ENCODE results near the gene CDH20. TPM values are rescaled to one million over a fixed set of nuclear protein-coding genes. Genes with fewer than 3 reads are reported as not detected.
A peak's percentile ranks its signal among the peaks of the same experiment; 100 is the strongest.

CDH20 gene
- total and polyA plus RNA-seq, 2 experiments from 2014 or later: not detected

- no peaks in the 10 kb centered on the region for H3K36me3 ChIP-seq
- TF ChIP-seq, protein P1, sequence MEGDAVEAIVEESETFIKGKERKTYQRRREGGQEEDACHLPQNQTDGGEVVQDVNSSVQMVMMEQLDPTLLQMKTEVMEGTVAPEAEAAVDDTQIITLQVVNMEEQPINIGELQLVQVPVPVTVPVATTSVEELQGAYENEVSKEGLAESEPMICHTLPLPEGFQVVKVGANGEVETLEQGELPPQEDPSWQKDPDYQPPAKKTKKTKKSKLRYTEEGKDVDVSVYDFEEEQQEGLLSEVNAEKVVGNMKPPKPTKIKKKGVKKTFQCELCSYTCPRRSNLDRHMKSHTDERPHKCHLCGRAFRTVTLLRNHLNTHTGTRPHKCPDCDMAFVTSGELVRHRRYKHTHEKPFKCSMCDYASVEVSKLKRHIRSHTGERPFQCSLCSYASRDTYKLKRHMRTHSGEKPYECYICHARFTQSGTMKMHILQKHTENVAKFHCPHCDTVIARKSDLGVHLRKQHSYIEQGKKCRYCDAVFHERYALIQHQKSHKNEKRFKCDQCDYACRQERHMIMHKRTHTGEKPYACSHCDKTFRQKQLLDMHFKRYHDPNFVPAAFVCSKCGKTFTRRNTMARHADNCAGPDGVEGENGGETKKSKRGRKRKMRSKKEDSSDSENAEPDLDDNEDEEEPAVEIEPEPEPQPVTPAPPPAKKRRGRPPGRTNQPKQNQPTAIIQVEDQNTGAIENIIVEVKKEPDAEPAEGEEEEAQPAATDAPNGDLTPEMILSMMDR (IDR thresholded peaks at IDR 0.05; ENCODE audit: low read depth, low read length): no peak
- no peaks in the 10 kb centered on the region for H3K27me3 ChIP-seq
- no peak overlapping the region for H3K4me3 ChIP-seq
- no peak overlapping the region for H3K27ac ChIP-seq
- no peaks in the 10 kb centered on the region for H3K4me1 ChIP-seq (ENCODE audit: low read depth)
- no peaks in the 10 kb centered on the region for H3K9me3 ChIP-seq (ENCODE audit: low read depth)
- no peak for DNase-seq (ENCODE audit: low read depth in 1 of 2, low spot score in 1 of 2)
These were observed 40.8 kb upstream of the CDH20 start for GRCh38 chr18:61292280-61293035.

DNA sequence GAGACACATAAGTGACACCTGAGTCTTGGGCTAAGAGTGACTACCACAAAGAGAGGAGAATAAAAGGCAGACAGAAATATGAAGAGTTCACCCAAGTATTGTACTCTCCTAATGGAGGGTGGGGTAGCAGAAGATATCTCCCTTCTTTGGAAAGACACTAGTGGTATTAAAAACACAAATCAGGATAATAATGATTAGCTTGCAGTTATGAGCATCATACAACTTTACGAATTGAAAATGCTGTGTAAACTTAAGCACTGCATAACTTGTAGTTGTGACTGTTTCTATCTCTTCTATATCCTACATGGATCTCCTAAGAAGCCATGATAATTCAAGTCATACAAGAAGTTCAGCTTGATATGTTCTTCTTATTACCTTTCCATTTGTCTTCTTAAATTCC is 38.1 kb upstream of the CDH20 start:
- Histone ChIP-seq H3K9me3 (ENCODE audit: low read depth) (no peaks in the 10 kb centered on the region), H3K27ac (no peak overlapping the region), H3K27me3 (no peaks in the 10 kb centered on the region), H3K36me3 (no peaks in the 10 kb centered on the region), H3K4me1 (ENCODE audit: low read depth) (no peaks in the 10 kb centered on the region), H3K4me3 (no peak overlapping the region)
- TF ChIP-seq, protein P1 (IDR thresholded peaks at IDR 0.05; ENCODE audit: low read depth, low read length): no peak
- no peak for DNase-seq (ENCODE audit: low read depth in 1 of 2, low spot score in 1 of 2)

DNA sequence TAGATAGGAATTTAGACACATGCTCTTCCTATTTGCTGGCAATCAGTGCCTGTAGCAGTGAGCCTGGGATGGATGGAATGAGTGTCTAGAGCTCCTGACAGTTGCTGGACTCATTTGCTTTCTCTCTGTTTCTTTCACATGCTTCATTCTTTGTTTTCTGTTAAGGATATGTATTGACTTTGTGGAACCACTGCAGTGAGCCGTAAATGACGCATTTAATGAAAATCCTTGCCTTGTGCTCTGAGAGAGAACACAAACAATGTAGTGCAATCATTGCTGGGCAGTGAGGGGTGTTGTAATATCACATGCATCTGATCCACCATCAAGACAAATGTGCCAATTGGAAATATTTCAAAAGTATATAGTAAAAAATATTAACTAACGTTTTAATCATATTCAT is 25.2 kb upstream of the CDH20 start:
- no peak overlapping the region for H3K4me3 ChIP-seq
- DNase-seq (ENCODE audit: low read depth in 1 of 2, low spot score in 1 of 2): no peak
- H3K4me1 ChIP-seq (ENCODE audit: low read depth): no peaks in the 10 kb centered on the region
- TF ChIP-seq, protein P1 (IDR thresholded peaks at IDR 0.05; ENCODE audit: low read depth, low read length): no peak
- H3K9me3 ChIP-seq (ENCODE audit: low read depth): no peaks in the 10 kb centered on the region
- no peaks in the 10 kb centered on the region for H3K36me3 ChIP-seq
- no peak overlapping the region for H3K27ac ChIP-seq
- no peaks in the 10 kb centered on the region for H3K27me3 ChIP-seq

GRCh38 chr18:61308795-61309393 is 24.3 kb upstream of the CDH20 start:
- no peaks in the 10 kb centered on the region for H3K4me1 ChIP-seq (ENCODE audit: low read depth)
- no peak for DNase-seq (ENCODE audit: low read depth in 1 of 2, low spot score in 1 of 2)
- no peaks in the 10 kb centered on the region for H3K36me3 ChIP-seq
- no peak overlapping the region for H3K27ac ChIP-seq
- TF ChIP-seq, protein P1 (IDR thresholded peaks at IDR 0.05; ENCODE audit: low read depth, low read length): no peak
- no peaks in the 10 kb centered on the region for H3K9me3 ChIP-seq (ENCODE audit: low read depth)
- H3K27me3 ChIP-seq: no peaks in the 10 kb centered on the region
- no peak overlapping the region for H3K4me3 ChIP-seq

GRCh38 chr18:61322265-61322873 is 10.9 kb upstream of the CDH20 start:
- H3K4me1 ChIP-seq (ENCODE audit: low read depth): no peaks in the 10 kb centered on the region
- DNase-seq (ENCODE audit: low read depth in 1 of 2, low spot score in 1 of 2): peak; percentile 72 to 78
- no peak overlapping the region for H3K27ac ChIP-seq
- TF ChIP-seq, protein P1 (IDR thresholded peaks at IDR 0.05; ENCODE audit: low read depth, low read length): peak; percentile 97
- H3K9me3 ChIP-seq (ENCODE audit: low read depth): no peaks in the 10 kb centered on the region
- H3K27me3 ChIP-seq: no peaks in the 10 kb centered on the region
- H3K4me3 ChIP-seq: no peak overlapping the region
- H3K36me3 ChIP-seq: no peaks in the 10 kb centered on the region

Data from cardiac muscle cell (in vitro differentiated cells and primary cell).